OCI-LY7 (cell line): Measurements from ENCODE around the gene NAP1L4.

ENCODE experiments used
- EZH2phosphoT487 ChIP-seq: fragments of 200-600 bp; sonication (generic); IDR thresholded peaks from 2 replicates; pipeline ENCODE4 v1.6.1; 2018; ENCODE audit warnings: low read depth, borderline replicate concordance, mild to moderate bottlenecking, mixed run types, antibody characterized with exemption, low read length, moderate library complexity, mixed read lengths
- TF ChIP-seq, protein P1 (sequence below): fragments of 200-600 bp; sonication (generic); conservative IDR thresholded peaks from 2 replicates; pipeline ENCODE4 v1.5.1; 2014; ENCODE audit warnings: mild to moderate bottlenecking, antibody characterized with exemption, low read length, moderate library complexity, mixed read lengths

- TF ChIP-seq, protein P1, sequence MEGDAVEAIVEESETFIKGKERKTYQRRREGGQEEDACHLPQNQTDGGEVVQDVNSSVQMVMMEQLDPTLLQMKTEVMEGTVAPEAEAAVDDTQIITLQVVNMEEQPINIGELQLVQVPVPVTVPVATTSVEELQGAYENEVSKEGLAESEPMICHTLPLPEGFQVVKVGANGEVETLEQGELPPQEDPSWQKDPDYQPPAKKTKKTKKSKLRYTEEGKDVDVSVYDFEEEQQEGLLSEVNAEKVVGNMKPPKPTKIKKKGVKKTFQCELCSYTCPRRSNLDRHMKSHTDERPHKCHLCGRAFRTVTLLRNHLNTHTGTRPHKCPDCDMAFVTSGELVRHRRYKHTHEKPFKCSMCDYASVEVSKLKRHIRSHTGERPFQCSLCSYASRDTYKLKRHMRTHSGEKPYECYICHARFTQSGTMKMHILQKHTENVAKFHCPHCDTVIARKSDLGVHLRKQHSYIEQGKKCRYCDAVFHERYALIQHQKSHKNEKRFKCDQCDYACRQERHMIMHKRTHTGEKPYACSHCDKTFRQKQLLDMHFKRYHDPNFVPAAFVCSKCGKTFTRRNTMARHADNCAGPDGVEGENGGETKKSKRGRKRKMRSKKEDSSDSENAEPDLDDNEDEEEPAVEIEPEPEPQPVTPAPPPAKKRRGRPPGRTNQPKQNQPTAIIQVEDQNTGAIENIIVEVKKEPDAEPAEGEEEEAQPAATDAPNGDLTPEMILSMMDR: no peak
- TF ChIP-seq EZH2phosphoT487: no peak
Measured at GRCh38 chr11:3000032-3000961, 8.2 kb upstream of the NAP1L4 start.
